ENCODE data around the gene PCBP1.
"Not testable (repeated sequence)": the region's sequence is repeated elsewhere in the genome, so short reads cannot be mapped to it uniquely, and the experiment has no call there.

The PCBP1 gene

DNA sequence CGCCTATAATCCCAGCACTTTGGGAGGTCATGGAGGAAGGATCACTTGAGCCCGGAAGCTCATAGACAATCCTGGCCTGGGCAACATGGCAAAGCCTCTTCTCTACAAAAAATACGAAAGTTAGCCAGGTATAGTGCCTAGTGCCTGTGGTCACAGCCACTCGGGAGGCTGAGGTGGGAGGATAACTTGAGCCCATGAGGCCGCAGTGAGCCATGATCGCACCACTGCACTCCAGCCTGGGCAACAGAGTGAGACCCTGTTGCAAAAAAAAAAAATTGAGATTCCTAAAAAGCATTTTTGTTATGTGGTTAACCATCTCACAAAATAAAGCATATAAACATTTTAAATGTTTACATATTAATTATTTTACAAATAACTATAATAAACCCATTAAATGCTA, 13.9 kb downstream of the PCBP1 start:
- no peak for FAIRE-seq

DNA sequence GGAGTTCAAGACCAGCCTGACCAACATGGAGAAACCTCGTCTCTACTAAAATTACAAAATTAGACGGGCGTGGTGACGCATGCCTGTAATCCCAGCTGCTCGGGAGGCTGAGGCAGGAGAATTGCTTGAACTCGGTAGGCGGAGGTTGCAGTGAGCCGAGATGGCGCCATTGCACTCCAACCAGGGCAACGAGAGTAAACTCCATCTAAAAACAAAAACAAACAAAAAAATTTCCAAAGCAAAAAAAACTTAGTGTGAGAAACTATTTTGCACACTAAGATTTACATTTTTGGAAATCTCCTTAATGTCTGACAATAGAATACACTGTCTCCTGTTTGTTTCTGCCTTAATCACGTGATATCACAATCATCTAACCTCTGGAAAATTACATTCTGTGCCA, 14.4 kb downstream of the PCBP1 start:
- not testable (repeated sequence) for FAIRE-seq

DNA sequence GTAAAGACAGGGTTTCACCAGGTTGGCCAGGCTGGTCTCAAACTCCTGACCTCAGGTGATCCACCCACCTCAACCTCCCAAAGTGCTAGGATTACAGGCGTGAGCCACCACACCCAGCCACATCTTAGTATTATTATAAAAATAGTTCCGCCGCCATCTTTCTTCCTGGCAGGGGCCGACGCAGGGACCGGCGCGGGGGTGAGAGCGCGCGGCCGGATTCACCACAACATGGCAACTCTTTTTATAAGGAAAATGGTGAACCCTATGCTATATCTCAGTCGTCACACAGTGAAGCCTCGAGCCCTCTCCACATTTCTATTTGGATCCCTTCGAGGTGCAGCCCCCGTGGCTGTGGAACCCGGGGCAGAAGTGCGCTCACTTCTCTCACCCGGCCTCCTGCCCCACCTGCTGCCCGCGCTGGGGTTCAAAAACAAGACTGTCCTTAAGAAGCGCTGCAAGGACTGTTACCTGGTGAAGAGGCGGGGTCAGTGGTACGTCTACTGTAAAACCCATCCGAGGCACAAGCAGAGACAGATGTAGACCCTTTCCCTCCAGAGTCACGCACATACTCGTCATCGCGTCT, 15.1 kb downstream of the PCBP1 start:
- FAIRE-seq: not testable (repeated sequence)

DNA sequence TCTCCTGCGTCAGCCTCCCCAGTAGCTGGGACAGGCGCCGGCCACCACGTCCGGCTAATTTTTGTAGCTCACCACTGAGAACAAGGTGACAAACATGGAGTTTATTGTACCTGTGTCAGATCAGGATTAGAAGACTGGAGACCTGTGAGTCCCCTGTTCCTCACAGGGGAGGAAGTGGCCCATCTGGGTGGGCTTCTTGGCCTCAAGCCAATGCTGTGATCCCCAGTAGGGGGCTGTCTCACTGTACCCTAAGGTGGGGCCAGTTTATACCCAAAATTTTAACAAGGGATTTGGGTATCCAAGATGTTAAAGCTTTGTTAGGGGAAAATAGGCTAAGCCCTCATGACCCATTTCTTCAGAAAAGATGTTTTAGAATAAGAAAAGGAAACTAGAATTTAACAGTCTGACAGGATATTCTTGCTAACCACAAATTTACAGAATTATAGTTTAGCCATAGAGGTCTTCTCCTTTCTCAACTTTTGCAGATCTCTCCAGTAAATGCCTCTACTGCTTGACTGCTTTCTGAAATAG, 16.3 kb downstream of the PCBP1 start:
- no peak for FAIRE-seq

DNA sequence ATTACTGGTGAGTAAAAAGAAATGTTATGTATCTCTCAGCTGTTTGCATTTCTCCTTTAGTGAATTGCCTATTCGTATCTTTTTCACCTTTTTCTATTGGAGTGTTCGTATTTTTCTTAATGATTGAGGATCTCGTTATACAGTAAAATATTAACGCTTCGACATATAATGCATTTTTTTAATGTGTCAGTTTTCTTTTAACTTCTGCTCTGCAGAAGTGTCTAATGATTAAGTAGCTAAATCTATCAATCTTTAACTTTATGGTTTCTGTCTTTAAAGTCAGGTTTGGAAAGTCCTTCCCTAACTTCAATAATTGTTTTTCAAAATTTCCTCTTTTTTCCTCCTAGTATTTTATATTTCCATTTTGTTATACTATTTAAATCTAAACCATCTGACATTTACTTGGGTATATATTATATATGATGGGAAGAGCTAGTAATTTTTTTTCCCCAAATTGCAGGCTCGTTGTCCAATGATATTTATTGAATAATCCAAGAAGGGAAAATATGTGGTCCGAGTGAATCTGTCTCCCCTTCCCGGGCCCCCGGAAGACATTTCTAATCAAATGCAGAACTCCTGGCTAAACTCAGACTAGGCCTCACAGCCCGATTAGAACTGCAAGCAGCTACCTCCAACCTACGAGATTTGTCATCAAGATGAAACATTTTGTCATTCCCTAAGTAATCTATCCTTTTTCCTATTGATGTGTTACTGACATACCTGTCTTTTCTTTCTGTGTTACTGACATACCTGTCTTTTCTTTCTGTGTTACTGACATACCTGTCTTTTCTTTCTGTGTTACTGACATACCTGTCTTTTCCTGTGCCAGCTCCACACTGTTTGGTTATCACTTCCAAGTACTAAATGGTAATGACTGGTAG, 17.2 kb downstream of the PCBP1 start:
- FAIRE-seq: no peak

DNA sequence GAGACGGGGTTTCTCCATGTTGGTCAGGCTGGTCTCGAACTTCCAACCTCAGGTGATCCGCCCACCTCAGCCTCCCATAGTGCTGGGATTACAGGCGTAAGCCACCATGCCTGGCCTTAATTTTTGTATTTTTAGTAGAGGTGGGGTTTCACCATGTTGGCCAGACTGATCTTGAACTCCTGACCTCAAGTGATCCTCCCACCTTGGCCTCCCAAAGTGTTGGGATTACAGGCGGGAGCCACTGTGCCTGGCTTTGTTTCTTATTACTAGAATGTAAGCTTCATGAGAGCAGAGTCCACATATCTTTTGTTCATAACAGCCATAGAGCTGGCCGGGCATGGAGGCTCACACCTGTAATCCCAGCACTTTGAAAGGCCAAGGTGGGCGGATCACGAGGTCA, 18.9 kb downstream of the PCBP1 start:
- not testable (repeated sequence) for FAIRE-seq

DNA sequence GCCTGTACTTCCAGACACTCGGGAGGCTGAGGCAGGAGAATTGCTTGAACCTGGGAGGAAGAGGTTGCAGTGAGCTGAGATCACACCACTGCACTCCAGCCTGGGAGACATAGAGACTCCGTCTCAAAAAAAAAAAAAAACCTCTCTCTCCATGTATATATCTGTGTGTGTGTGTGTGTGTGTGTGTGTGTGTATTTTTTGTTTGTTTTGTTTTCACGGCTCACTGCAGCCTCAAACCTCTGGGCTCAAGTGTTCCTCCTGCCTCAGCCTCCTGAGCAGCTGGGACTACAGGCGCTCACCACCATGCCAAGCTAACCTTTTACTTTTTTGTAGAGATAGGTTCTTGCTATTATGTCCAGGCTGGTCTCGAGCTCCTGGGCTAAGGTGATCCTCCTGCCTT, 23.1 kb downstream of the PCBP1 start:
- FAIRE-seq: not testable (repeated sequence)

DNA sequence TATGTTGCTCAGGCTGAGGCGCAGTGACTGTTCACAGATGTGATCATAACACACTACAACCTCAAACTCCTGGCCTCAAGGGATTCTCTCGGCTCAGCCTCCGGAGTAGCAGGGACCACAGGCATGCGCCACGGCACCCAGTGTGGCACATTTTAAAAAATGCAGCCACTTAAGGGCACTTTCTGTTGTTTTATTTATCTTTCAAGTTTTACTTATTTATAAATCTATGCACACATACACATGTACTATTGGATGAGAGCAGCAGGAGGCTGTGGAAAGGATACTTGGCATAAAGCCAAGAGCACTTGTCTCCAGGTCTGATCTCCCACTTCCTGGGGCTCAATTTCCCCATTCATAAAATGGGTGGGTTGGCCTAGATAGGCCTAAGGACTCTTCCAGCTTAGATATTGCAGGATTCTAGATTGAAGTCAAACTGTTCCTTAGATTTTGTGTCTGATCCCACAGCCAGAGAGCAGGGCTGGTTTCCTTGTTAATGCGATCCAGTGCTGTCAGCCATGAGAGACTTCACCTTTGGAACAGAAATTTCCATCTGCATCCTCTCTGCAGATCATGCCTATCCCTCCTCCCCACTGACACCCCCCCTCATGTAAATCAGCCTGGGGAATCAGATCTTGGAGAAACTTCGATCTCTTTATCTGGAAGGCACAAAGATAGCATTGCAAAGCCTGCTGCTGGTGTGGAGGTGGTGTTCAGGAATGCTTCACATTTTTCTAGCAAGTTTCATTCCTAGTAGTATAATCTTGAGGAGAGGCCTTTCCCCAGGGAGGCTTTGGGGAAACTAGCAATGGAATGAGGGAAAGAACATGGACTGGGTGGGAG, 24.7 kb downstream of the PCBP1 start:
- FAIRE-seq: peak; percentile 82

DNA sequence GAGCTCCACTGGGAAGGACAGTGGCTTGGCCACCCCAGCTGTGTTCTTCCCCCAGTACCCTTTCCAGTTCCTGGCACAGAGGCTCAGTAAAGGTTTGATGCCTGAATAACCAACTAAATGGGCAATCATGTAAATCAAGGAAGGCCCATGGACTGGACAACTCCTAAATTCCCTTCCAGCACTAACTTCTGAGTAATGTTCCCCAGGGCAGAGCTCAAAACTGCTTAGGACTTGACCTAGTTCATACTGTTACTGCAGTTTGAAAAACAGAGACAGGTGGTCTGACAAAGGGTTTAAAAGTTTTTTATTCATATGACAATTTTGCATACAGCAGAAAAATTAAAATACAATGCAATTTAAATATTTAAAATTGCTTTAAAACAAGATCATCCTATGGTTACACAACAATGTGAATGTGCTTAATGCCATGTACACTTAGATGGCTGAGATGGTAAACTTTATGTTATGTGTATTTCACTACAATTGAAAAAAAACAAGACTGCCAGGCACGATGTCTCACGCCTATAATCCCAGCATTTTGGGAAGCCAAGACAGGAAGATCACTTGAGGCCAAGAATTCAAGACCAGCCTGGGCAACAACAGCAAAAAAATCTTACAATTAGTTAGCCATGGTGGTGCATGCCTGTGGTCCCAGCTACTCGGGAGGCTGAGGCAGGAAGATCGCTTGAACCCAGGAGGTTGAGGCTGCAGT, 26.2 kb downstream of the PCBP1 start:
- no peak for FAIRE-seq

DNA sequence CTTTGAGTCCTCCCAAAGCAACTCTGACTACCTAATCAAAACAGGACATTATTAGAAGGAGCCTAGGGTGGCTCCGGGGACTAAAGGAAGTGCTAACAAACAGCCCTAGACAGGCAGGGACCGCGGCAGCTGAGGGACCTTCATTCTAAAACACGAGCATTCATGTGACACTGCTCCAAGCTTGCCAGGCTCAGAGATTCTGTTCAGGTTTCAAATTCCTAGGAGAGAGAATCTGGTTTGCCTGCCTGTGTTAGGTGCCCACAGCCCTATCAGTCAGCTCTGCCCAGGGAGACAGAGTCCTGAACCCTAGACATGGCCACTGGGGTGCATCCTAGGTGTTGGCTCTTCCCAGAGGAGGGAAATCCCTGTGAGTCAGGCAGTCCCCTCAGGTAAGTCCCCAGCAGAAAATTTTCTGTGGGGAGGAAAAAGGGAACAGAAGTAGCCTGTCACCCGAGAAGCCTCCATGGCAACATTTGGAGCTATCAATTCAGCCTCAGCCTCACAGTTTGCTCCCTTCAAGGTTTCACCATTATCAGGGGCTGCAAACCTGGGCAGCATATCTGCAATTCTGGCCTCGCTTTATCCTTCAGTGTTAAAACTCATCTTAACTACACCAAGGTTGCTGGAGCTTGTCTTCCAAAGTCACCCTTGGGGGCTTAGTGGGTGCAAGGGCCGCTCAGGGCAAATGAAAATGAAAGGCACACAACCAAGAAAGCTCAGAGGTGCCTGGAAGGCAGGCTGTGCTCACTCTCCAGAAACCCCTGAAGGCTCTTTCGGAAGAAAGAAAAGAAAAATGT, 28.6 kb downstream of the PCBP1 start:
- FAIRE-seq: no peak

DNA sequence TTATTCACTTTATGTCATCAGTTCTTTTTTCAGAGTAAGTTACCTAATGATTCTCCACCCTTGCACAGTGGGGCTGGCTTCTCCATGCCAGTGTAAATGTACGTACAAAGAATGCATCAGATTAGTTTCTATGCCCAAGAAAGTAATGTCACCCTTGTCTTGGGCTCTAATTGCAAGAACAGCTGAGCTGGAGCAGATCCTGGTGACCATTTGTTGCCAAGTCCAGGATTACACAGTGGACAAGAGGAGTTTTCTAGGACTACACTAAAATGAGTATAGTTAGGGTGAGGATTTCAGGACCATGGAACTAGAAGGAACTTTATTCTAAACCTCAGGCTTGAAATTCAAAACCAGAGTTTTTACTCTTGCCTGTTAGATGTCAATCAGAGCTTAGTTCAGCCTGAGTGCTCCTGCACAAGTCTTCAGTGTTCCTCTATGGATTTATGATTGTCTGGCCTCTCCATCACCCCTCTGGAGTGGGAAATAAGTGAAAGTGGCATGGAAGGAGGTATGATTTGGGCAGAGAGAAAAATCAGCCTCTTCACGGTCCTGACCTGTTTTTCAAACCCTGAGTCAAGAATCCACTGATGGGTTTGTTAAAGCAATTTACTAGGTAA, 29.8 kb downstream of the PCBP1 start:
- no peak for FAIRE-seq

DNA sequence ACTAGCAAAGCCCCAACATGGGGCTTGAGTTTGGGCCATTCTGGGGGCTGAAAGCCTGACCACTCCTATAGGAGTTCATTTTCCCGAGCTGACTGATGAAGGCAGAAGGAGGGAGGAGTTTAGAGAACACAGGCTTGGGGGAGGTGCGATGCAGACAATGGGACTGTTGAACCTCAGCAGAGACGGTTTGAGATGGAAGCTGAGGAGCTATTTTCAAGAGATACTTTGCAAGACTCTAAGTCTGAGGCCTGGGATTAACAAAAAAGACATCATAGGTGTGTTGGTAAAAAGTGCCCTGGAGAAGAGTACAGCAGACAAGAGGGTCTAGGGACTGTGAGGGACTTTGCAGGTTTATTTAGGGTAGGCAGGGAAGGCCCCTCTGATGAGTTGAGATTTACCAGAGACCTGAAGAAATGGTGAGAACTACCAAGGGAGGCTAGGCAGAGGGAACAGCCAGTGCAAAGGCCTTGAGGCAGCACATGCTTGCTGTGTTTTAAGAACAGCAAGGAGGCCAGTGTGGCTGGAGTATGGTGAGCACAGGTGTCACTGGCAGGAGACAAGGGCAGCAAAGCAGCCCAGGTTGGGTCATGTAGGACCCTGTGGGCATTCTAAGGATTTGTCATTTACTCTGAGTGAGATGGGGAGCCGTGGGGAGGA, 31.6 kb downstream of the PCBP1 start:
- peak; percentile 81 for FAIRE-seq

DNA sequence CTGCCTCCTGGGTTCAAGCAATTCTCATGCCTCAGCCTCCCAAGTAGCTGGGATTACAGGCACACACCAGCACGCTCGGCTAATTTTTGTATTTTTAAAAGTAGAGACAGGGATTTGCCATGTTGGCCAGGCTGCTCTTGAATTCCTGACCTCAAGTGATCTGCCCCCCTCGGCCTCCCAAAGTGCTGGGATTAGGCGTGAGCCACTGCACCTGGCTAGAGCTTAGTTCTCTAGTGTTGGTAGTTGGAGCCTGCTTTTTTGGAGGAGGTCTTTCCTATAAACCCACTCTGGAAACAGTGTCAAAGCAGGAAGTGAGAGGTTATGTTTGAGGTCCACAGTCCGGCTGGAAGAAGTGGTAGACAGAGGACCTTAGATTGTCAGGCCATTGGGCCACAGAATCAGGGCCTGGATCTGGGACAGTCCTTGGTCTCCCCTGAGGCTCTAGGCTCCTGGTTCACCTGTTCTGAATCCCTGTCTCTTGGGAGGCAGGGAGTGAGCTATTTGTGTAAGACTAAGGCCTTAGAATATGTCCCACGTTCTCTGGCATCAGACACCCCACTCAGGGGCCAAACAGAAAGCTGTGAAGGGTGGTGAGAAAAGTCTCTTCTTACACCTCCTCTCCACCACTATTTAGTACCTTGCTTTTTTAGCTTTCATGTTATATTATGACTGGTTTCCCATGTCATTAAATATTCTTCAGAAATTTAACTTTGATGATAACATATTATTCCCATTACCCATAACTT, 34.5 kb downstream of the PCBP1 start:
- FAIRE-seq: peak; percentile 48

DNA sequence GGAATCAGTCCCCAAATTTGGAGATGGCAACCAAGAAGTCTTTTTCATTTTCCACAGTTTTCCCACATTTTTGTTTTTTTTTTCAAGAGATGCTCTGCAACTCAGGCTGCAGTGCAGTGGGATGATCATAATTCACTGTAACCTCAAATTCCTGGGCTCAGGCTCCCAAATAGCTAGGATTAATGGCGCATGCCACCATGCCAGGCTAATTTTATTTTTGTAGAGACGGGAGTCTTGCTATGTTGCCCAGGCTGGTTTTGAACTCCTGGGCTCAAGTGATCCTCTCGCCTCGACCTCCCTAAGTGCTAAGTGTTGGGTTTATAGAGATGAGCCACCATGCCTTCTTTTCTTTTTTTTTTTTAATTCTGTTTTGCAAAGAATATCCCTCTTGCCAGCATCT, 35.2 kb downstream of the PCBP1 start:
- FAIRE-seq: no peak

DNA sequence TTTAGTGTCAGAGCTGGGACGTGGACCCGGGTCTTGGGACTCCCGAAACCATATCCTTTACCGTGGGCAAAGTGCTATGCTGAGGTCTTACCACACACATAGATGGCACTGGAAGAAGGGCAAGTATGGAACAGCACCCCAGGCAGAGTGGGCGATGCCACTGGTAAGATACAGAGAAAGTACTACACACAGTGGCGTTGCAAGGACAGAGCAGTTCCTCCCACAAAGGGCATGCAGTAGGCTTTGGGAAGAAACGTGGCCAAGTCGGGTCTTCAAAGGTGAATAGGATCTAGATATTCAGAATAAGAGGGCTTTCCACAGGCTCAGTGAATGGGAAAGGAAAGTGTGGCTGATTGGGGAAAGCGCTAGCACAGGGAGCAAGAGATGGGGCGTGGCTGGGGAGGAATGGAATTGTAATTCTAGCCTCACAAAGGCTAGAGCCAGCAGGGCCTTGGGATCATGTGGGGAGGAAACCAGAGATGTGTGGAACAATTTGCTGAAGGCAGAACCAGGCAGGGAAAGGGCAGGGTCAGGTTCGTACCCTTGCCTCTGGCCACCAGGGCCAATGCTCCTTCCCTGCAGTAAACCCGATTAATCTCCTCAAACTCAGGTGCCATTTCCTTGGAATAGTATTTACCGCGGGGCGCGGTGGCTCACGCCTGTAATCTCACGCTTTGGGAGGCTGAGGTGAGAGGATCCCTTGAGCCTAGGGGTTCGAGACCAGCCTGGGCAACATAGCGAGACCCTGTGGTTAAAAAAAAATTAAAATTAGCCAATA, 36.0 kb downstream of the PCBP1 start:
- FAIRE-seq: peak; percentile 97

DNA sequence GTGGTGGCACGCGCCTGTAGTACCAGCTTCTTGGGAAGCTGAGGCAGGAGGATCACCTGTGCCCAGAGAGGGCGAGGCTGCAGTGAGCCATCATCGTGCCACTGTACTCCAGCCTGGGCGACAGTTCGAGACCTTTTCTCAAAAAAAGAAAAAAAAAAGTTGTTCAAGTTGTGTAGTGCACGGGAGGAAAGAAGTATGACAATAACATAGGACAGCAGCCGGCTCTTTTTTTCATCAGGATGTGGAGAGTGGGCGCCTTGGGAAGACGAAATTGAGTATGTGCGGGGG, 36.5 kb downstream of the PCBP1 start:
- no peak for FAIRE-seq

DNA sequence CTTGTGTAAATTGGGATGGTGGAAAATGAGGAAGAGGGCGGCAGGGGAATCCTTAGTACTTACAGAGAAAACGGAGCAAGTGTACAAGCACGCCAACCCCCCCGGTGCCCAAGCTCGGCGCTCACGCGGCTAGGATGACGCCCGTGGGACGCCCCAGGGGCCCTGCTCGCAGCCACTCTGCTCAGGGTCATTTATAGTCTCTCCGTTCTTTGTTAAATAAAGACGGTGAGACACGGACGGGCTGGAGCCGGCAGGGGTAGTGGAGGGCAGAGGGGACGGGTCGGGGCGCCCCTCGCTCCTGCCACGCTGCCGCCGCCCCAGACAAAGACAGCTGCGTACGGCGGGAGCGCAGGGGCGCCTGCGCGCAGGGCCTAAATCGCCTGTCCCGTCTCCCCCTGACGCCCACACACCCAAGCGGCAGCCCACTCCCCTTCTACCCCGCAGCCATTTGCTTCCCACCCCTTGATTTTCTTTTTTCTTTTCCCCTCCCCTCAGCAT, 37.8 kb downstream of the PCBP1 start:
- no peak for FAIRE-seq

DNA sequence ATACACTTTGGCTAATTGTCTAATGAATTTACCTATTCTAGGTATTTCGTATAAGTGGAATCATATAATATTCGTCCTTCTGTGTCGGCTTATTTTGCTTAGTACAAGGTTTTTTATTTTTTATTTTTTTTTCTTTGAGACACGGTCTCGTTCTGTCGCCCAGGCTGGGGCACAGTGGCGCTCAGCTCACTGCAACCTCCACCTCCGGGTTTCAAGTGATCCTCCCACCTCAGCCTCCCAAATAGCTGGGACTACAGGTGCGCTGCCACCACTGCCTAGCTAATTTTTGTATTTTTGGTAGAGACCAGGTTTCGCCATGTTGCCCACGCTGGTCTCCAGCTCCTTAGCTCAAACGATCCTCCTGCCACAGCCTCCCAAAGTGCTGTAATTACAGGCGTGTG, 38.2 kb downstream of the PCBP1 start:
- FAIRE-seq: no peak

DNA sequence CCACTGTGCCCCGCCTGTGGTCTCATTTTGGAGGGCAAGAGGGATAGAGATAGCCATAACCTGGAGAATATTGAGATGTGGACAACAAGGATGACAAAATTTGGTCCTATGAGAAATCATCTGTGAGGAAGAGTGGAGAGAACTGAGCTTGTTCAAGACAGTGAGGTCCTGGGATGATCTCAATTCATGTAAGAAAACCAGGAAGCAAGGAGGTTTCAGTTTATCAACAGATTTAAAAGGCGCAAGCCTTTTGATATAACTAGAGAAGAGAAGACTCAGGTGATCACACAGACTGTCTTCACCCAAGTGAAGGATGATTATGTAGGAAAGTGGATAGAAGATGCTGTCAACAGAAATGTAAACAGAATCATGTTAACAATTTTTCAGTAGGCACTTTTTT, 39.1 kb downstream of the PCBP1 start:
- FAIRE-seq: no peak
